Measurements from ENCODE around the gene EIPR1.
A peak's percentile ranks its signal among the peaks of the same experiment; 100 is the strongest.

The EIPR1 gene

DNA sequence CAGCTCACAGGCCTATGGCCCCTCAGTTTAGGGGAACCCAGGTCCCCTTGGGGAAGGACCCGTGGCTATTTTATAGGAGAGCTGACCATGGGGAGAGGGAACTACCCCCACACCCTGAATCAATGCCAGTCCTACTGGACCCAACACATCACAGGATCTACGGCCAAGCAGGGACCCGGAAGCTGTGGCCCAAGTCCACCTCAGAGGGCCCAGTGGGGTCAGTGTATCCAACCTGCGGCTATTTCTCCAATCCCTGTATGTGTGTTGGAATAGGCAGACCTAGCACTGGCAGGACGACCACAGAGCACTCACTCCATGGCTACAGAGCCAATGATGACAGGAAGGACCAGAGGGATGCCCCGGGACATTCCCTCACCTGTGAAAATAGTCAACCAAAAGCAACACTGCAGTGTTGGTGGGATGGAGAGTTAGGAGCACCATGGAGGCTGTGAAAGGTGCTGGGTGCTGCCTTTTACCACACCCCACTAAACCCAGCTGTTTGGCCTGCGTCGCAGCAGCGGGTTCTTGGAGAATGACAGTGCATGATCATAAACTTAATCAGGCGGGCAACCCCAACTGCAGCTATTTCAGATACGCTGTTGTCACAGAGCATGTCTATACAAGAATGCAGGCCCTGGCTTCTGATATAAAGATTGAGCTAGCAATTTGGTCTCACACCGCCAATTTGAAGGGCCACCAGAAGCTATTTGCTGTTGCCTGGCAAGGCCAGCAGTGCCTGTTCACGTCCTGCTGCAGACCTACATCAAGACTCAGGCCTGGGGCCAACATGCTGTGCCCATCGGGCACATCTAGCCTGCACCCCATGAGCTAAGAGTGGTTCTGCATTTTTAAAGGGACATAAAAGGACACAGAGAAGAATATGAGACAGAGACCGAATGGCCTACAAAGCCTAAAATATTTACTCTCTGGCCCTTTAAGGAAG is 110.4 kb downstream of the EIPR1 start:
- DNase-seq: no peak

DNA sequence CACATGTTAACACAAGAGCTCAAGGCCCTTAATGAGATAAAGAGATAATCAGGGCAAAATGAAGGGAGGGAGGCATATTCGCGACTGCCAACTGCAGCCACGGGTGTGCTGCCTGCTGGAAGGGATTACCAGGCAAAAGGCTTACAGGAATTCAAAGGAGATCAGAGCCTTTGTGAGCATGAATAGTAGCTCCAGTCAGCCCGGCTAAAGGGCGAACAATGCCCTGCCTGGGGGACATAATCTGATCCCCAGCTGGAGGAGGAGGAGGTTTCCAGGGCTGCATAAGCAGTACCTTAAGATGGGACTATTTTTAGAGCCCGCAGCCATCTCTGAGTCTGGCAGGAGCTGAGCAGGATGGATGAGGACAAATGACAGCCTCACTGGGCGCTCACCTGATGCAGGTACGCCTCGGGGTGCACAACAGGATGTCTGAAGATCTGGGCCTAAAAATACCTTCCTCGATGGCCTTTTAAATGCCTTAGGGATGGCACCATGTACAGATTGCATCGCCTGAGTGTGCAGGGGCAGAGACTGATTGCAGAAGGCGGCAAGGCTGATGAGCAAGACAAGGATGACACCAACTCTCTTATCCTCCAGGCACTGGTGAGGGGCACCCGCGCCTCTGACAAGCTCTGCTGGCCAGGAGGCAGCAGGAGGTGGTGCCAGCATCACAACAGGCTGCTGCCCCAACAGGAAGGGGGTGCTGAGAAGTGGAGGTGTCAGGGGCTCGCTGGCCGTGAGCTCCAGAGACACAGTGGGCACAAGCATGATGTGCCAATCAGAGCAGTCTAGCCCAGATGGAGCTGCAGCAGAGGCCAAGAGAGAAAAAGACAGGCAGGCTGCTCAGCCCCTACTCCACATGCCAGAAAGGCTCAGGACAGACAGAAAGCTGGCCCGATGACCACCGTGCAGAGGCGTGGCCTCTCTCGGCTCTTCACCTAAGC is 111.4 kb downstream of the EIPR1 start:
- DNase-seq: no peak

GRCh38 chr2:3265471-3265870 is 112.1 kb downstream of the EIPR1 start:
- DNase-seq: no peak

- DNase-seq: no peak
These were observed 113.4 kb downstream of the EIPR1 start for GRCh38 chr2:3264010-3264744.

DNA sequence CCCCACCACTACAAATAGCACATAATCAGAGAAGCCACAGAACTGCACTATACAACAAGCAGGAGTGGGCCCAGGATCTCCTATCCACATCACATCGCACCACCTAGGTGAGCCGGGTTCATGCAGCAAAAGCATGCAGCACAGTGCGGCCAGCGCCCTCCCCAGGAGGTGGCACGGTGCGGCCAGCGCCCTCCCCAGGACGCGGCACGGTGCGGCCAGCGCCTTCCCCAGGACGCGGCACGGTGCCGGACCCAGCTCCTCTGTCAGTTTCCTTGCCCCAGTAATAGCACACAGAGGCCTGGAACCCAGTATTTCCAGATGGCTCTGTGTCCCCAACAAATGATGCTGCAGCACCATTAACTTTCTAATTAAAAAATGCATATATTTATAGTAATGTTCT is 114.1 kb downstream of the EIPR1 start:
- no peak for DNase-seq

- DNase-seq: no peak
These were observed 114.9 kb downstream of the EIPR1 start for GRCh38 chr2:3262437-3263388.

- DNase-seq: no peak
These were observed 116.1 kb downstream of the EIPR1 start for GRCh38 chr2:3261511-3261910.

DNA sequence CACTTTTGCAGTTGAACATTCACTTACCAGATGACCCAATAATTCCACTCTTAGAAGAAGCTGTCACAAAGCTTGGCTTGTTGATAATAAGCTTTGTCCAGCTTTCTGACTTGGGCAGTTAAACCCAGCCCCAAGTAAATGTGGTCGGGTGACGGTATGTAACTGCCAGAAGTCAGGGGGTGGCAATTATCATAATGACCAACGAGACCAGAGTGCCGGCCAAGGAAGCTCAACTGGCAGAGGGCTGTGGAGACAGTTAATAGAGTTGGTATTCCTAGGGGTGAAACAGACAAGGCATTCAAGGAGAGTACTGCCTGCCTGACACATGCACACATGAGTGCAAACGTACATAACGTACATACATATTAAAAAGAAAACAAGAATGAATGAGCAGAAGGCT is 116.7 kb downstream of the EIPR1 start:
- DNase-seq: no peak

DNA sequence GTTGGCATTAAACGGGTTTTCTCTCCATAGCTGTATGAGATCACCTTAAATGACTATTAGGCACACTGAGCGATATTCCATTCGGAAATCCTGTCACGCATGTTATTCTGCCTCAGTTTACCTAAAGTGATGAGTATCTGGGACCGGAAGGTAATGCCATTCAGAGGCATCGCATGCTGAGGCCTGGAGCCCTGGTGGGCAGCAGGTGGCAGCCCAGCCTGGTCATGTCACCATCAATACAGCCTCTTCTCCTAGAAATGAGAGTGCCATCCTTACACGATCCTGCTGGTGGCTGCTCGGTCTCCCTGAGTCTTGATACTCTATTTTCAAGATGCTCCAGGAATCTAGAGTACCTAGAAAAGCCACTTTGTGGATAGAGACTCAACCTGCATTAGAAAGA is 119.8 kb downstream of the EIPR1 start:
- no peak for DNase-seq

DNA sequence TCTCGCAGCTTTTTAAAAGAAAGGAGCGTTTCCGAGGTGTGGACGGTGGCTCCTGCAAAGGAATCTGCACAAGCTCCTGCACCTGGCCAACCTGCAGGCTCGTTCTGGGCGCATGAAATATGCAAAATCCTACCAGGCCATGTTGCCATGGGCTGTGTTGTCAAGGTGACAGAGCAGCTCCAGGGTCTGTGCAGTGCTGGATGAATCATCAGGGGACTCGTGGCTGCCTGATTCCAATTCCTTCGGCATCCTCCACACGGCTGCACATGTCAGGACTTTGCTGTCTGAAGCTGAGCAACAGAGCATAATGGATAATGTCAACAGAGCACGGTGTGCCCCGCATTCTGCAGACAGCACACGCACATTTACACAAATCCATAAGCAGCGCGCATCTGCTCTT is 120.5 kb downstream of the EIPR1 start:
- peak; percentile 14 for DNase-seq

DNA sequence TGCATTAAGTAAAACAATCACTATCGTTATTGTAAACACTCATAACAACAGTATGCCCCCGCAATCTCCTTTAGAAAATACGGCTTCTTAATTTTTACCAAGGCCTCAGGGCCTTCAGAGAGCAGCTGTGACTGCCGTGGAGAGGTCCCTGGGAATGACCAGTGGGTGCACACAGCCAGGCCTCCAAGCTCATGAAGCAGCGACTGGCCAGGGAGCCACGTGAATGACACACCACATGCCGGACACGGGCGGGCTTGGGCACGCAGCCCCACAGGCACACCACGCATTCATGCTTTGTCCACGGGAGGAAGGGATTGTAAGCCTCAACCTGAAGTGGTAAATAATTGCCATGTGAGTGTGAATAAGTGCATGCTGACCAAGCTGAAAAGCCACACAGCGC is 121.0 kb downstream of the EIPR1 start:
- no peak for DNase-seq

DNA sequence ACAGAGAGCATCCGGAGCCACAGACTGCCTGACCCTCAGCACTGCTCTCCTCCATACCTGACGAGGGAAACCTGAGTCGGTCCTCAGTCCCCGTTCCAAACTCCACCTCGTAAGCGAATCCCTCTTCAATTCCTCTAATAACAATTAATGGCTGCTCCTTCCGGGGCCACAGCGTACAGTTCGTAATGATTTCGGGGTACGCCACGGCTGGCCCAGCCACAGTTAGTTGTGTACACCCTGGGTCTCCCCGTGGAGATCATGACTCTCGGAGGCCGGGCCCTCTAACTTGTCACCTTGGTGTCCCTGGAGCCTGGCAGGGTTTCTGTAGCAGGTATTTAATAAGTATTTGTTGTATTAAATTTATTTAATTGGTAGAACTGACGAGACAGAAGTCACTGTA is 121.5 kb downstream of the EIPR1 start:
- no peak for DNase-seq

- no peak for DNase-seq
These were observed 123.1 kb downstream of the EIPR1 start for GRCh38 chr2:3254442-3254941.

DNA sequence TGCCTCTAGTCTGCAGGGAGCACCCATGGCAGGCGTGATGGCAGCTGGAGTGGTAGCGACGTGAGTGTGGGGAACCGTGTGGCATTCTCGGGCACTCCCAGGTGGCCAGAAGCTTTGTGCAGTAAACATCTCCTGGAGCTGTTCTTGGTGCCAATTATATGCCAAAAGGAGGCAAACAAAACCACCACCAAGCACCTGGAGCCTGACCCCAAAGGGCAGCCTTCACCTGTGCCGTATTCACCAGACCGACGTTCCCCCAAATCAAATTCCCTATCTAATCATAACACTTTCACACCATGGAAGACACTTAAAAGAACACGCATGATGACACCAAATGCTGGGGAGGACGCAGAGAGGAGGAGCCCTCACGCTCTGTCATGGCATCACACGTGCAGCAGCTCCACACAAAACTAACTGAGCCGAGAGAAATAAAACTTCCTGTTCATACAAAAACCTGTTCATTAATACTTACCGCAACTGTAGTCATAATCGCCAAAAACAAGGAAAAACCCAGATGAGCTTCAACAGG is 123.6 kb downstream of the EIPR1 start:
- DNase-seq: no peak

- peak; percentile 2 for DNase-seq
These were observed 125.7 kb downstream of the EIPR1 start for GRCh38 chr2:3251946-3252345.

DNA sequence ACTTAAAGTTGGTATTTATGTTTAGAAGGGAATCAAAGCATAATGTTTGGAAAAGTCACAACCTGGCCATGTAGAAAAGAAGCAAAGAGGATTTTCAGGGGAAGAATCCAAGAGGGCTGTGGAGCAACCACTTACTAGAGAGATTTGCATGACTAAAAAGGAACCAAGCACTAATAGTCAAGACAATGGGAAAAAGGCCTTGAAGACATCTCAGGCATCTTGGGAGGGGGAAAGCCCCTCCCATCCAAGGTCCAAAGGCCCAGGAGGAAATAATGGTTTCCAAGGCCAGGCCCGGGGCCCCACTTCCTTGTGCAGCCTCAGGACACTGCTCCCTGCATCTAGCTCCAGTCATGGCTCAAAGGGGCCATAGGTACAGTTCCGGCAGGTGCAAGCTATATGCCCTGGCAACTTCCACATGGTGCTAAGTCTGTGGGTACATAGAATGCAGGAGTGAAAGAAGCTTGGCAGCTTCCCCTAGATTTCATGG is 128.1 kb downstream of the EIPR1 start:
- no peak for DNase-seq

- no peak for DNase-seq
These were observed 128.7 kb downstream of the EIPR1 start for GRCh38 chr2:3248754-3249475.

DNA sequence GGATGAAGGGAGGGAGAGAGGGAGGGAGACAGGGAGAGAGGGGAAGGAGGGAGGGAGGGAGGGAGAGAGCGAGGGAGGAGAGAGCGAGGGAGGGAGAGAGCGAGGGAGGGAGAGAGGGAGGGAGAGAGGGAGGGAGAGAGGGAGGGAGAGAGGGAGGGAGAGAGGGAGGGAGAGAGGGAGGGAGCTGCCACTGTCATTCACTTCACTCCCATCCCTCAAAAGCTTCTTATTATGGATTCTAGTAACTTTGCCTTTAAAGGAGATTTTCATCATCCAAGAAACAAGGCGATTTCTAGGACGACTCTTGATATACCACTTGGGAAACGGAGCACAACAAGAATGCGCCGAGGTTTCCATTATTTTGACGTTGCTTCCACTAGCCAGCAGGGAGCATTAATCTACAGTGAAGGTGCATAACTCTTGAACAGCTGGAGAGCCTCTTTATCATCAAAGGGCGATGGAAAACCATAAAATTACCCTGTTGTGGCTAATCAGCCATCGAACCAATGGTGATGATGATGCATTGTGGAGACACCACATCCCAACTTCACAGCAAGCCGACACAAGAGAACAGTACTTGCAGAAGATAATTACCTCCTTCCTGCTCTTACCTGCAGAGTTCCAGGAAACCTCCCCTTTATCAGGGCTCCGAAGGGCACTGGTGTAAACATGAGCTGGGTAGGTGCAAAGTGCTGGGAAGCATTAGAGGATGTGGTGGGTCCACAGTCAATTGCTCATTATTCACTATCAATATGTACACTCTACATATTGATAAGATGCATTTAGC is 130.5 kb downstream of the EIPR1 start:
- DNase-seq: no peak

GRCh38 chr2:3246406-3246805 is 131.2 kb downstream of the EIPR1 start:
- no peak for DNase-seq

All from fibroblast of skin of abdomen (primary cell).